Ishikawa (cell line): ENCODE measurements around the gene KLF3.

Source experiments
- CEBPB ChIP-seq: IDR thresholded peaks from 2 replicates; pipeline ENCODE4 v1.6.1; 2012
- CREB1 ChIP-seq: IDR thresholded peaks from 2 replicates; pipeline ENCODE4 v1.6.1; 2012; ENCODE audit warnings: low read depth
- EGR1 ChIP-seq: IDR thresholded peaks from 2 replicates; pipeline ENCODE4 v1.6.1; 2012
- EP300 ChIP-seq: IDR thresholded peaks from 2 replicates; pipeline ENCODE4 v1.6.1; 2012; ENCODE audit warnings: borderline replicate concordance
- FOXM1 ChIP-seq: IDR thresholded peaks from 2 replicates; pipeline ENCODE4 v1.6.1; 2012; ENCODE audit warnings: low read depth, borderline replicate concordance
- NFIC ChIP-seq: IDR thresholded peaks from 2 replicates; pipeline ENCODE4 v1.6.1; 2012
- RAD21 ChIP-seq: IDR thresholded peaks from 2 replicates; pipeline ENCODE4 v1.6.1; 2012; ENCODE audit warnings: low read depth
- TAF1 ChIP-seq: IDR thresholded peaks from 2 replicates; pipeline ENCODE4 v1.6.1; 2012; ENCODE audit warnings: low read depth, mild to moderate bottlenecking
- TCF12 ChIP-seq: IDR thresholded peaks from 2 replicates; pipeline ENCODE4 v1.6.1; 2012; ENCODE audit warnings: low read depth
- TEAD4 ChIP-seq: IDR thresholded peaks from 2 replicates; pipeline ENCODE4 v1.6.1; 2012
- YY1 ChIP-seq: IDR thresholded peaks from 2 replicates; pipeline ENCODE4 v1.6.1; 2012; ENCODE audit warnings: low read depth
- ZBTB7A ChIP-seq: IDR thresholded peaks from 2 replicates; pipeline ENCODE4 v1.6.1; 2012; ENCODE audit warnings: low read depth
- TF ChIP-seq, protein P1 (sequence below): IDR thresholded peaks from 2 replicates; pipeline ENCODE4 v1.6.1; 2012; ENCODE audit warnings: low read depth, mild to moderate bottlenecking
- TF ChIP-seq, protein P2 (sequence below): IDR thresholded peaks from 2 replicates; pipeline ENCODE4 v1.6.1; 2012
- TF ChIP-seq, protein P3 (sequence below): IDR thresholded peaks from 2 replicates; pipeline ENCODE4 v1.6.1; 2012

Gene KLF3

DNA sequence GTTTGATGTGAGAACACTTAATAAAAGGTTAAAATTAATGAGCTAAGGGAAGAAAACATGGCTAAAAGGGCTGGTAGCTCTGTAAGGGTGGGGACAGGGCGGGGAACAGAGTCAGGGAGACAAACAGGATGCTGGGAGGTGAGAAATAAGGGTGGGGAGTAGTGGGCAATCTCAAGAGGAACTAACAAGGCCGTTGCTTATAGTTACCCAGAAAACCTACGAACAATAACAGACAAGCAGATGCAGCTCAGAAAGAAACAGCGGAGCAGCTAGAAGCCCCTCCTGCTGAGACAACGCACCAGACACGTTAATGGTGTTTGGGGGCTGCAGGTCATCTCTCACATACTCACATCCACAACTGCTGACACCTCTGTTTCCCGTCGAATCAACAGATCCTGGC is 9.7 kb upstream of the KLF3 start:
- TF ChIP-seq CREB1 (no peak), TCF12 (no peak), CEBPB (no peak), FOXM1 (no peak), RAD21 (no peak), ZBTB7A (no peak), TAF1 (no peak), YY1 (no peak)
- TF ChIP-seq, protein P1, sequence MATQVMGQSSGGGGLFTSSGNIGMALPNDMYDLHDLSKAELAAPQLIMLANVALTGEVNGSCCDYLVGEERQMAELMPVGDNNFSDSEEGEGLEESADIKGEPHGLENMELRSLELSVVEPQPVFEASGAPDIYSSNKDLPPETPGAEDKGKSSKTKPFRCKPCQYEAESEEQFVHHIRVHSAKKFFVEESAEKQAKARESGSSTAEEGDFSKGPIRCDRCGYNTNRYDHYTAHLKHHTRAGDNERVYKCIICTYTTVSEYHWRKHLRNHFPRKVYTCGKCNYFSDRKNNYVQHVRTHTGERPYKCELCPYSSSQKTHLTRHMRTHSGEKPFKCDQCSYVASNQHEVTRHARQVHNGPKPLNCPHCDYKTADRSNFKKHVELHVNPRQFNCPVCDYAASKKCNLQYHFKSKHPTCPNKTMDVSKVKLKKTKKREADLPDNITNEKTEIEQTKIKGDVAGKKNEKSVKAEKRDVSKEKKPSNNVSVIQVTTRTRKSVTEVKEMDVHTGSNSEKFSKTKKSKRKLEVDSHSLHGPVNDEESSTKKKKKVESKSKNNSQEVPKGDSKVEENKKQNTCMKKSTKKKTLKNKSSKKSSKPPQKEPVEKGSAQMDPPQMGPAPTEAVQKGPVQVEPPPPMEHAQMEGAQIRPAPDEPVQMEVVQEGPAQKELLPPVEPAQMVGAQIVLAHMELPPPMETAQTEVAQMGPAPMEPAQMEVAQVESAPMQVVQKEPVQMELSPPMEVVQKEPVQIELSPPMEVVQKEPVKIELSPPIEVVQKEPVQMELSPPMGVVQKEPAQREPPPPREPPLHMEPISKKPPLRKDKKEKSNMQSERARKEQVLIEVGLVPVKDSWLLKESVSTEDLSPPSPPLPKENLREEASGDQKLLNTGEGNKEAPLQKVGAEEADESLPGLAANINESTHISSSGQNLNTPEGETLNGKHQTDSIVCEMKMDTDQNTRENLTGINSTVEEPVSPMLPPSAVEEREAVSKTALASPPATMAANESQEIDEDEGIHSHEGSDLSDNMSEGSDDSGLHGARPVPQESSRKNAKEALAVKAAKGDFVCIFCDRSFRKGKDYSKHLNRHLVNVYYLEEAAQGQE = no peak
- TF ChIP-seq, protein P2, sequence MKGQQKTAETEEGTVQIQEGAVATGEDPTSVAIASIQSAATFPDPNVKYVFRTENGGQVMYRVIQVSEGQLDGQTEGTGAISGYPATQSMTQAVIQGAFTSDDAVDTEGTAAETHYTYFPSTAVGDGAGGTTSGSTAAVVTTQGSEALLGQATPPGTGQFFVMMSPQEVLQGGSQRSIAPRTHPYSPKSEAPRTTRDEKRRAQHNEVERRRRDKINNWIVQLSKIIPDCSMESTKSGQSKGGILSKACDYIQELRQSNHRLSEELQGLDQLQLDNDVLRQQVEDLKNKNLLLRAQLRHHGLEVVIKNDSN = no peak

DNA sequence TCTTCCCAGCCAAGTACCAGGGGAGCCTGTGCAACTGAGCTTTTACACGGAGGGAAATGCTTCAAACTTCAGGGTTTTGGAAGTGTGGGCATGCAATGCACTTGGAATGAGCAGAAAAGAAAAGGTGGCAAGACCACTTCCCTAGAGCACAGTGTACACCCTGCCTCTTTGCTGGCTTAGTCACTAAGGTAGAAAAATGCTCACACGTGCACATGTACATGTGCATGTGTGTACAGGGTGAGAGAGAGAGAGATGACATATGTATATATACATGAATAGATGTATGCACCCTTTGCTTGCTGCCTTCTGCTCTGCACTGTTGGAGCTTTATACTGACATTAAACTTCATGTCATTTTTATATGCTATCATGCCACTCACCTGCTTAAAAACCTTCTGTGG is 7.9 kb upstream of the KLF3 start:
- TF ChIP-seq NFIC (no peak), EP300 (no peak), CEBPB (no peak), RAD21 (no peak), EGR1 (no peak), TEAD4 (no peak), TCF12 (no peak), YY1 (no peak), CREB1 (no peak), TAF1 (no peak), ZBTB7A (no peak), FOXM1 (no peak)
- TF ChIP-seq, protein P2 = no peak
- TF ChIP-seq, protein P1 = no peak
- TF ChIP-seq, protein P3, sequence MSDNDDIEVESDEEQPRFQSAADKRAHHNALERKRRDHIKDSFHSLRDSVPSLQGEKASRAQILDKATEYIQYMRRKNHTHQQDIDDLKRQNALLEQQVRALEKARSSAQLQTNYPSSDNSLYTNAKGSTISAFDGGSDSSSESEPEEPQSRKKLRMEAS = no peak

DNA sequence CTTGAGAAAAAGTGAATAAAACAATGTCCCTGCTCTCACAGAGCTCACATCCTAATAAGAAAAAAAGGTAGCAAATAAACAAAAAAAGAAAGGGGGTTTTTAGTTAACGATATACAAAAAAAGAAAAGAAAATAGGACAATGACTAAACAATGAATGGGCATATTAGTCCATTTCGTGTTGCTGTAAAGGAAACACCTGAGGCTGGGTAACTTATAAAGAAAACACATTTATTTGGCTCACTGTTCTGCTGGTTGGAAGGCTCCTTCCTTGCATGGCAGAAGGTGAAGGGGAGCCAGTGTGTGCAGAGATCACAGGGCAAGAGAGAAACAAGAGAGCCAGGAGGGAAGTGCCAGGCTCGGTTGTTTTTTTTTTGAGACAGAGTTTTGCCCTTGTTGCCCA is 4.7 kb upstream of the KLF3 start:
- no peak for TF ChIP-seq EP300
- TF ChIP-seq CEBPB = no peak
- TF ChIP-seq TAF1 = no peak
- no peak for TF ChIP-seq CREB1
- no peak for TF ChIP-seq TEAD4
- TF ChIP-seq TCF12 = no peak
- TF ChIP-seq YY1 = no peak

DNA sequence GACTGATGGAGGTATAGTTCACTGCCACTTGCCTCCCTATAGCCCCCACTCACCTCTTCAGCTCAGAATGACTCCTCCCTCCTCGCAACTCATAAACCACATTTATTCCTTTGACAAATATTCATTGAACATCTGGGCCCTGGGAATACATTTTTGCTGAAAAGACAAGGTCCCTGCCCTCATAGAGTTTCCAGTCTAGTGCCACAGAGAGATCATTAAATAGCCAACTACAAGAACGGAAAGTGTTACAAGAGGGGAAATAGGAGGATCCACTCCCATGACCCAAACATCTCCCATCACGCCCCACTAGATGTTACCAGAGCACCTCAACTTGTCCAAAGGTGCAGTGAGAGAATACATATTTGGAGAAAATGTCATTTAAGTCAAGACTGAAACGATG is 3.2 kb upstream of the KLF3 start:
- no peak for TF ChIP-seq TEAD4
- no peak for TF ChIP-seq YY1
- TF ChIP-seq TAF1 = no peak
- no peak for TF ChIP-seq TCF12
- TF ChIP-seq ZBTB7A = no peak

DNA sequence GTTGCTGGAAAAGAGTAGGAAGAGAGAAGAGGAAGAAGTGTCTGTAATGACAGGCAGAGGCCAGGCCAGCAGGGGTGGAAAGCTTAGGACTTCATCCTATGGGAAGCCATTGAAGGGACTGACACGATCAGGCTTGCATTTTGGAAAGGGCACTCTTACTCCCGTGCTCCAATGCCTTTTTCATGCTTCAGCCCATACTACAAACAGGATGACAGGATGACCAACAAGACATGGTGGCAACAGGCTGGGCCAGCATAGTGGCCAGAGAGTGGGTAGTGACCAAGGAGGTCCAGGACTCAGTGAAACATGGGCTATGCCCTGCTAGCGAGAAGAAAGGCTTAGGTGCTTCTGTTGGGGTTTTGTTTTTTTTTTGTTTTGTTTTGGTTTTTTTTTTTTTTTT is 2.6 kb upstream of the KLF3 start:
- TF ChIP-seq YY1 (no peak), FOXM1 (no peak), ZBTB7A (no peak), EP300 (no peak), NFIC (no peak), TEAD4 (no peak), TAF1 (no peak), CEBPB (no peak), EGR1 (no peak)

DNA sequence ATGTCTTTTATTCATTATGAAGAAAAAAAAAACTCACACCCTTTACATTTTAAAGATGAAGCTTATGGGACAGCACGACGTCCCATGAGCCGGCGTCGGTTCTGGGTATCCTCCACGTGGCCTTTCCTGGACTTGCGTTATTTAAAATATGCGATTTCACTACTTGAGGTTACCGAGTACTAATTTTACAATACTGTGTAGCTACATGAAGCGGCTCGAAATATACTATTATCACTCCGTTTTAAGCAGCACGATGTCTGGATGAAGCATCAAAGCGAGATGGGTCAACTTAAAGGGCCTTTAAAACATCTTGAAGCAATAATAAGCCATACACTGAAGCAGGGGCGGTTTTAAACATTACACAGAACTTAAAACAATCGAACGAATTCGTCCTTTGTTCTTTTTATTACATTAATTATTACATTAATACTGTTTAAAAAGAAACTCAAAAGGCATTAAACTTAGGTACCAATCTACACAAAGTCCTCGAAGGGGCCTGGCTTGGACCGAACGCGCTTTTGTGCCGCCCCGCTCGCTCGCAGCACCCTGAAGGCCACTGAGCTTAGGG is 1.4 kb upstream of the KLF3 start:
- no peak for TF ChIP-seq RAD21
- TF ChIP-seq TAF1 = no peak
- TF ChIP-seq FOXM1 = no peak
- TF ChIP-seq NFIC = no peak
- no peak for TF ChIP-seq TEAD4
- no peak for TF ChIP-seq CEBPB
- TF ChIP-seq, protein P3 = no peak
- no peak for TF ChIP-seq ZBTB7A
- TF ChIP-seq CREB1 = no peak
- no peak for TF ChIP-seq YY1
